ENCODE results near the gene TMEM201.

DNA sequence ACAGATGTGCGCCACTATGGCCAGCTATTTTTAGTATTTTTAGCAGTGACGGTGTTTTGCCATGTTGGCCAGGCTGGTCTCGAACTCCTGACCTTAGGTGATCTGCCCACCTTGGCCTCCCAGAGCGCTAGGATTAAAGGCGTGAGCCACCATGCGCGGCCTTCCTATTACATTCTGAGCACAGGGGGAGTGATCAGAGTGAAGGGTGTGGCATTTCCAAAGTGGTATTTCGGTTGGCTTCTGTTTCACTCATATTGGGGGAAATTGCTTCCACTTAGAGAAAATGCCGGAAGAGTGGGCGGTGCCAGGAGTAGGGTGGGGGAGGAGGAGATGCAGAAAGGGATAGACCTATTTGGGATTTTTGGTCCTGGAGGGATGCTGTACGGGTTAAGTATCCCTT lies 67.1 kb downstream of the TMEM201 start:
- TF ChIP-seq POLR2A (IDR thresholded peaks at IDR 0.05) (no peak), POLR2AphosphoS5 (IDR thresholded peaks at IDR 0.05; ENCODE audit: insufficient read depth in 1 of 2, low read depth in 1 of 2) (no peak)
